Non-pigmented ciliary epithelial cell (primary cell): Measurements from ENCODE around the gene NDUFB3.
"Not testable (repeated sequence)": the region's sequence is repeated elsewhere in the genome, so short reads cannot be mapped to it uniquely, and the experiment has no call there.

Experiments used
- DNase-seq: peaks from one replicate; pipeline ENCODE4 v3.0.0-alpha.2; 2010; ENCODE audit warnings: low read depth

NDUFB3 gene

DNA sequence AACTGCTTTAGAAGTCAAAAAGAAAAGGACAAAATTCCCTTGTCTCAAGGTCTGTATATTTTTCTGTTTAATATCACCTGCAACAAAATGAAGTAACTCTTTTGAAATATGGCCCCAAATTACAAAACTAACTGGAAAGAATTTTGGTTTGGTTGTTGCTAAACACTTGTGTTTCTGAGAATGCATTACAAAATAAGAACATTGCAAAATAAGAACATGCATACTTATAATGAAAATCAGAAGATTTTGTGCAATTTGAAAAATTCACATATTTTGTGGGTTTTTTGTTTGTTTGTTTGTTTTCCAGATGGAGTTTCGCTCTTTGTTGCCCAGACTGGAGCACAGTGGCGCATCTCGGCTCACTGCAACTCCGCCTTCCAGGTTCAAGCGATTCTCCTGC, 21.8 kb downstream of the NDUFB3 start:
- no peak for DNase-seq

DNA sequence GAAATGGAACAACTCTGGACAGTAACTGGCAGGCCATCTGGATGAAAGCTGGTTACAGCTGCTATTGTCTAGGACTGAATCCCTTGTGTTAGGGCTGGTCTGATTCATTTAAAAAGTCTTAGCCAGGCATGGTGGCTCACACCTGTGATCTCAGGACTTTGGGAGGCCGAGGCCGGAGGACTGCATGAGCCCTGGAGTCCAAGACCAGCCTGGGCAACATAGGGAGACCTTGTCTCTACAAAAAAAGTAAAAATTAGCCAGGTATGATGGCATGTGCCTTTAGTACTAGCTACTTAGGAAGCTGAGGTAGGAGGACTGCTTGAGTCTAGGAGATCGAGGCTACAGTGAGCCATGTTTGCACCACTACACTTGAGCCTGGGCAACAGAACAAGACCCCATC, 28.7 kb downstream of the NDUFB3 start:
- DNase-seq: no peak

GRCh38 chr2:201105759-201106158, 34.0 kb downstream of the NDUFB3 start:
- DNase-seq: no peak

DNA sequence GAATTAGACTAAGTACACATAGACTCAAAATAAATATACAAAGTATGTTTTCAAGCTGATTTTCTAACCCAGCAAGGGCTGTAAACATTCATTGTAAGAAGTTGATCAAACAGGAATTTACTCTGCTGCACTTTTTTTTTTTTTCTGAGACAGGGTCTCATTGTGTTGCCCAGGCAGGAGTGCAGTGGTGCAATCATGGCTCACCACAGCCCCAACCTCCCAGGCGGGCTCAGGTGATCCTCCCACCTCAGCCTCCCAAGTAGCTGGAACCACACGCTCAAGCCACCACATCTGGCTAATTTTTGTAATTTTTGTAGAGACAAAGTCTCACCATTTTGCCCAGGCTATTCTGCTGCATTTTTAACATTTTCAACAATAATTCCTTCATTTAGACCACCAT, 35.8 kb downstream of the NDUFB3 start:
- DNase-seq: no peak

- DNase-seq: no peak
These were observed 36.5 kb downstream of the NDUFB3 start for GRCh38 chr2:201108341-201108740.

- DNase-seq: no peak
These were observed 37.4 kb downstream of the NDUFB3 start for GRCh38 chr2:201109186-201109585.

GRCh38 chr2:201110615-201111014, 38.8 kb downstream of the NDUFB3 start:
- no peak for DNase-seq

GRCh38 chr2:201111096-201111495, 39.3 kb downstream of the NDUFB3 start:
- DNase-seq: no peak

DNA sequence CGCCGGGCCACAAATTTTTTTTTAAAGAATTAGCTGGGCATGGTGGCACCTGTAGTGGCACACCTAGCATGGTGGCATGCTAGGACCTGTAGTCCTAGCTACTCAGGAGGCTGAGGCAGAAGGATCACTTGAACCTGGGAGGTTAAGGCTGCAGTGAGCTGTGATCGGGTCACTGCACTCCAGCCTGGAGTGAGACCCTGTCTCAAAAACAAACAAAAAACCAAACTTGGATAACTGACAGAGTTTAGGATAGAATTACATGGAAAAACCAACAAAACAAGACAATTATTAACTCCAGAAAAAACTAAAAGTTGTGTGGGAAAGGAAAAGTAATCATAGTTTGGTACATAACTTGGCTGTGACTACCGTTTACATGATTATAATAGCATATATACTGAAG, 42.5 kb downstream of the NDUFB3 start:
- DNase-seq: no peak

DNA sequence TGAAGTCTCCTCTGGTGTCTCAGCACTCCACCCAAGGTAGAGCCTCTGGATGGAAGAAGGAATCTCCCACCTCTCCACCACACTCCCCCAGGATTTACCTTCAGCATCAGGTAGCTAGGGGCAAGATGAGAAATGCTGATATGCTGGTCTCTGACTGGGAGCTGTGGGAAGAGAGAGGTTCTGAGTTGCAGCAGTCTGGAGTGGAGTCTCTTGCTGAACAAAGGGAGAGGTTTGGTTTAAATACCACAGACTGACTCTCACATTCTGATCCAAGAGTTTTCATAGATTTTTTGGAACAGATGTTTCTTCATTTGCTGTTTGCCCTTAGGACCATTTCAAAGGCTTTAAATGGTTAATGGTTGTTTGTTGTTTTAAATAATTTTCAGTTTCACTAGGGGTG, 43.0 kb downstream of the NDUFB3 start:
- no peak for DNase-seq

DNA sequence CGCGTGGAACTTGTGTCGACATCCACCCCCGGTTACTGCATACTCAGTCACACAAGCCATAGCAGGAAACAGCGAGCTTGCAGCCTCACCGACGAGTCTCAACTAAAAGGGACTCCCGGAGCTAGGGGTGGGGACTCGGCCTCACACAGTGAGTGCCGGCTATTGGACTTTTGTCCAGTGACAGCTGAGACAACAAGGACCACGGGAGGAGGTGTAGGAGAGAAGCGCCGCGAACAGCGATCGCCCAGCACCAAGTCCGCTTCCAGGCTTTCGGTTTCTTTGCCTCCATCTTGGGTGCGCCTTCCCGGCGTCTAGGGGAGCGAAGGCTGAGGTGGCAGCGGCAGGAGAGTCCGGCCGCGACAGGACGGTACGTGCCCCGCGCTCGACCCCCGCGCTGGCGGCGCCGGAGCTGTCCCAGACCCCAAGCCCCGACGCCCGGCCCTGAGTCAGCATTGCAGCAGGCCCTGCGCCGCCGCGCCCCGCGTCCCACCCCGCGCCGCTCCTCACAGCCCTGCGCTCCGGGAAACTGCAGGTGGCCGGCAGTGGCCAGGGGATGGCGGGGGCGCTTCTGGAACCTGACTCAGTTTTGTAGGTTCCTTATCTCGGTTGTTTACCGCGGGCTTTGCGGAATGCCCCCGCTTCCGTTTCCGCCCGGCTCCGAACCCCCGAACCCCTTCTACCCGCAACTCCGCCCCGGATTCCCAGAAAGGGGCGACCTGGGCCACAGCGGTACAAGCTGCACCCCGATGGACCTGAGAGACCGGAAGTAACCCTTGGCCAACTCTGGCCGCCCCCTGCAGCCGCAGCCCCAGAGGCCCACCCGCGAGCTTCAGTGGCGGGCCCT, 44.5 kb downstream of the NDUFB3 start, which contains the start of gene CFLAR:
Gene CFLAR, plus strand, starts transcription at position 50 of the 844 bp plus-strand sequence. CDS start 13,702 bp downstream, outside the sequence.
- no peak for DNase-seq

DNA sequence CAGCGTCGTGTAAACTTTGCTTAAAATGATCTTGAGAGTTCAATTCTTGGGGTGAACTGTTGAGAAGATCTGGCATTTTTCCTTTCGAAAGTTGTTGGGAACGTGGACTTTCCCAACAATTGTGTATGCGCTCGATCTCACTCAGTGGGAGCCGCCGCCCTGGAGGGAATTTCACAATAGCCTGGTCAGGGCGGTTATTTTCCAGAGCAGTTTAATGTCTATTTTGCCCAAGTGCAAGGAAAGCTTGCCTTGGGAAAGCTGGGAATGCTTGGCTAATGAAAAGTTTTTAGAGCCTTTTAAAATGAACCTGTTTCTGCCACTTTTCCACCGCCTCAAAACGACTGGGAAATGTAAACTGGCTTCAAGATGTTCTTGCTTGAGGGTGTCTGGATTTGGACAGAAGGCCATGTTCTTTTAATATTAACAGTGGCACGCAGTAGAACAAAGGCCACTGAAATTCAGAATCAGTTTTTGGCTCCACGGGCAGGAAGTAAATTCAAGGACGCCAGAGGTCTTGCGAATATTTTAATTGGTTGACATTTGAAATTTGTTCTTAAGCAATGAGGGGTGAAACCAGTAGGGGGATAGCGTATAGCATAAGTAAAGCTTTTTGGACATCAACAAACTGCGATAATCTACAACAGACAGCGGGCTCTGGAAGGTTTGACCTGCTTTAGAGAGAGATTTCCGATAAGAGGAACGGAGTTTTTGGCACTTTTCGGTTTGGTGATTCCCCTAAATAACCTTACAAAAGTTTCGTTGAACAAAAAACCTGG, 45.3 kb downstream of the NDUFB3 start:
- DNase-seq: no peak

- not testable (repeated sequence) for DNase-seq
These were observed 45.9 kb downstream of the NDUFB3 start for GRCh38 chr2:201117735-201118094.

GRCh38 chr2:201118121-201118960, 46.5 kb downstream of the NDUFB3 start:
- DNase-seq: no peak

DNA sequence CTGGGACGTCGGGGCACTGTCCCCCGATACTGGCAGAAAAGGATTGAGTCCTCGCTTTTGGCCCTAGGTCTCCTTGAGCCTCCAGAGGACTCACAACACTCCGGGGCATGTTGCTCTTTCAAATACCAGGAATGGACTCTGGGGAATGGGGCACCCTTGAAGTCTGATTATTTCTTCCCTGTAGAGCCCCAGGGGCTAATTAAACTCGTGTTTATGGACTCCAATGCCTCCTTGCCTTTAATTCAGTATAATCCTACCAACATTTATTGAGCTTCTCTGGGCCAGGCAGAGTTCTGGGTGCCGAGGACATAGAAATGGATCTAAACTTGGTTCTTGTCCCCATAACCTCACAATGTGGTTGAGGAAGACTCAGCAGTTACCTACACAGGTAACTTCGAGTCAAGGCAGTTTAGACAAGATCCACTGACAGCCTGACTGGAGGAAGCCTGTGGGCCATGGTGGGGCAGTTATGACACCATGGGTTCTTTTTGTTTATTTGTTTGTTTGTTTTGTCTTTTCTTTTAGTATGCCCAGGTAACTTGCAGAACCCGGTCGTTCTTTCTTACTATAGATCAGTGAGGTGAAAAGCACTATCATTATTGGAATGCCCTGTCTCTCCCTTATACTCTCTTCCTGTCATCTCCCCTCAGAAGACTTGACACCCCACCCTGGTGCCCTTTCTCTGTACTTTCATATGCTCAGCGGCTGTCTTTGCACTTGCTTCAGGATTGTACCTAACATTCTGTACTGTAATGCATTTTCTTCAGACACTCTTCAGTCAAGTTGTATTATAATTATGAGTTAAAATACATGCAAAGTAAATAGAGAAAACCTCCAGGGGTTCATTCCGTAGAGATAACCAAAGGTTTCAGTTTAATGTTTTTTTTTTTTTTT, 47.4 kb downstream of the NDUFB3 start:
- no peak for DNase-seq

- DNase-seq: no peak
These were observed 50.5 kb downstream of the NDUFB3 start for GRCh38 chr2:201122276-201122675.

DNA sequence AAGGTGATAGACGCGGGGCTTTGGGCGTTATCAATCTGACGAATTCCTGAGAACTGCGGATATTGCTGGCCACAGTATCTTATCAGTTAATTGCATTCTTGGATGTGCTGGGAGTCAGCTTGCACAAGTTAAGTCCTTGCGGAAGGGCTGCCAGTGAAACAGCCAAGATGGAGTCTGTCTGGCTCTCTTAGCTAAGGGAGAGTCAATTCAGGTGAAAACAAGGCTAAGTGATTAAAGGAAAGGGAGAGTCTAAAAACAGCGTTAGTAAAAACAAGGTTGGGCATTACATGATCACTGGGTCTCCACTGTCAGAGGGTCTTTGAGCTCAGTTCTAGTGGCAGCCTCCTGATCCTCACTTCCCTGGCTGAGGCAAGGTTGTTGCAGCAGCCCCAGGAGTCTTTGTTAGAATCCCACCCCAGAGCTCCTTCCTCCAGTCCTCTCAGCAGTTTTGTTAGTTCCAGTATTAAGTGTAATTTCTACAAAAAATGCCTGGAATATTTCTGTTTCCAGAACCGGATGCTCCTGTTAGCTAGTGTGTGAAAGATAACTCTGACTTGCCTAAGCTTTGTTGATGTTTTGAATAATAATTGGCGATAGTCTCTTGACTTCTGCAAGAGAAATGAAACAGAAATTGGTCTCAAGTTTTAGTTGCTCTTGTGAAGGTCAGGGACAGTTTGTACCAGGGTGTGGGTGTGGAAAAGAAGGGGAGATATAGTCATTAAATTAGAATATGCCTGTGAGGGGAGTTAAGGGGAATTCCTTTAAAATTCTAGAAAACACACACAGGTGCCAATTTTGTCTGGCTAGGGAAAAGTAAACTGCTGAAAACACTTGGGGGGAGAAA, 54.7 kb downstream of the NDUFB3 start:
- DNase-seq: no peak

GRCh38 chr2:201127152-201127511, 55.3 kb downstream of the NDUFB3 start:
- no peak for DNase-seq

- DNase-seq: no peak
These were observed 55.8 kb downstream of the NDUFB3 start for GRCh38 chr2:201127570-201127969.

GRCh38 chr2:201128033-201128432, 56.2 kb downstream of the NDUFB3 start:
- DNase-seq: no peak
